HG03097 (cell line): ENCODE results near the gene MTUS2.

Experiments used
- ATAC-seq: cut with Tn5 transposase; IDR thresholded peaks from one replicate; pipeline ENCODE4 v1.9.1; 2021; ENCODE audit not compliant: unreplicated experiment, low FRiP score

MTUS2 gene

GRCh38 chr13:29513002-29513980 is 693.2 kb downstream of the MTUS2 start:
- no peak for ATAC-seq

DNA sequence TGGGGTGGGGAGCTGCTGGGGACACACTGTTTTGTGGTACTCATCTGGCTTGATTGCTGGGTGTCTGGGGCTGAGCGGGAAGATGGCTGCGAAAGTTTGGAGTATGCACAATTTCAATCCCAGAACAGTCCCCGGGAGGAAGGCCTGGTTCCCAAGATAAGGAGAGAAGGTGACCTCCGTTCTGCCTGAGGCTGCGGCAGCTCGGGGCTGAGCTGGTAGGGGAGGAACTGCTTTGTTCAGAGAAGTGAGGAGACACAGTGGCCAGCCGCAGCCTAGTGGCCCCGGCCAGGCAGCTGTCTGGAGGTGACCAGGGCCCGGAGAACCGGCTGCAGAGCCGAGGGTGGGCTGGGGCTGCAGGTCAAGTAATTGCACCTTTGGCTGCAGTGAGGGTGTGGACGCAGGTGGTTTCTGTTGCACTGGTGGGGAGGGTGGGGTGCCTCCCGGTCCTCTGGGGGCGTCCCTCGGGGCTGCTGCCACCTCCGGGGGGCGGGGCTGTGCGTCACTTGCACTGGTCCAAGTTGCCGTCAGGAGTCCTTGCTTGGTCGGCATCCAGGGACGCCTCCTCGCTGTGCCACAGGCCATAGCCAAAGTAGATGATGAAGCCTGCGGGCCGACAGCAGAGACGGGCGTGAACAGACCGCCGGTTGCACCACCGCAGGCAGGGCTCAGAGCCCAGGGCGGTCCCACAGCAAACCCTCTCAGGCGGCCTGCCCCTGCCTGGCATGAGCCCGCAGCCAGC is 694.0 kb downstream of the MTUS2 start:
- no peak for ATAC-seq

GRCh38 chr13:29514720-29515310 is 694.7 kb downstream of the MTUS2 start:
- no peak for ATAC-seq

- ATAC-seq: no peak
These were observed 695.2 kb downstream of the MTUS2 start for GRCh38 chr13:29515372-29515771.

- ATAC-seq: no peak
These were observed 695.9 kb downstream of the MTUS2 start for GRCh38 chr13:29516012-29516411.

- ATAC-seq: no peak
These were observed 696.7 kb downstream of the MTUS2 start for GRCh38 chr13:29516880-29517279.

DNA sequence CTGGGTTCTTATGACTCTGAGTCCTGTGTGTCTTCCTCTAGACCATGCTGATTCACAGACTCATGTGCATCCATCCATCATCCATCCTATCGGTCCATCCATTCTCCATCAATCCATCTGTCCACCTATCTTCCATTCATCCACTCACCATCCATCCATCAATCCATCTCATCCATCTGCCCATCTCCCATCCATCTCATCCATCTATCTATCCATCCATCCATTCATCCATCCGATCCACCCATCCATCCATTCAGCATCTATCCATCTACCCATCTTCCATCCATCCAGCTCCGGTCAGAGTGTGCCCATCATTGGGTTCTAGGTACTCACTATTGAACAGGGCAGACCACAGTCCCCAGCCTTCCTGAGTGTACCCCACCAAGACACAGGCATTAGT is 699.8 kb downstream of the MTUS2 start:
- ATAC-seq: no peak

GRCh38 chr13:29520671-29521070 is 700.5 kb downstream of the MTUS2 start:
- no peak for ATAC-seq

DNA sequence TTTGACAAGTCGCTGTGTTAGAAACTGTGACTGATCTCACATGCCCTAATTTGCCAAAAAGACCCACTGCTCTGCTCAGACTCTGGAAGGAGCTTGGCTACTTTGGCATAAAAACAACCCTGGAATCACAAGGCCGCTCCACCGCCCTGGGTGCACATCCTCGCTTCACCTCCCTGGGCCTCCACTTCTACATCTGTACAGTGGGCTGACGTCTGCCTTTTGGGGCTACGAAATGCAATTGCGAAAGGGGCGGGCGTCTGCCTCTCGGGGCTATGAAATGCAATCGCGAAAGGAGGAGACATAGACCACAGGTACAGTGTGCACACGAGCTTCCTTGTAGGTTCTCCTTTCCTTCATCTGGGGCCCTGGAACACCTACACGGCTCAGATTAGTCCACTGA is 701.2 kb downstream of the MTUS2 start:
- ATAC-seq: no peak

DNA sequence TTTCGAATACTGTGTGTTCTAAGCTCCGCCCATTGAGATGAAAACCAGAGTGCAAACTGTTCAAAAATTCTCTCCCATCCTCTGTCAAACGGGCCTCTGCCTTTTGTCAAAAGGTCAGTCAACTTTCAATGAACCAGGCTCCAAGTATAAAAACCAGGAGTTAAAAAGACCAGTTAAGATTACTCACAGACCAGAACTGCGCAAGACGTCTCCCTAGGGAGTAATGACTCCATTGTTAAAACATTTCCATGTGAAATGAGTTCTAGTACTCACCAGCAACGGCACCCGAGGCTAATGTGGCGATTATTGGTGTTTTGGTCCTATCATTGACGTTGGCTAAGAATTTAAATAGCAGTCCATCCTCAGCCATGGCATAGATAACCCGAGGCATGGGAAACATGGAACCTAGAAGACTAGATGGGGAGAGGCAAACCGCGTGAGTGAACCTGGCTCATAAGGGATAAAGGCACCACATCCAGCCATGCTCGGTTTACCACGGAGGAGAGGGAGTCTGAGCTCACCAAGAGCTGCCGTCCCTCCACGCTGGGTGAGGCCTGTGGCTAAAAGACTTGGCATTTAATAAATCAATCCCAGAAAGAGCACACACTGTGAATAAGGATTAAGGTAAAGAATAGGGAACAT is 702.0 kb downstream of the MTUS2 start:
- no peak for ATAC-seq

- no peak for ATAC-seq
These were observed 703.2 kb downstream of the MTUS2 start for GRCh38 chr13:29523199-29523961.

DNA sequence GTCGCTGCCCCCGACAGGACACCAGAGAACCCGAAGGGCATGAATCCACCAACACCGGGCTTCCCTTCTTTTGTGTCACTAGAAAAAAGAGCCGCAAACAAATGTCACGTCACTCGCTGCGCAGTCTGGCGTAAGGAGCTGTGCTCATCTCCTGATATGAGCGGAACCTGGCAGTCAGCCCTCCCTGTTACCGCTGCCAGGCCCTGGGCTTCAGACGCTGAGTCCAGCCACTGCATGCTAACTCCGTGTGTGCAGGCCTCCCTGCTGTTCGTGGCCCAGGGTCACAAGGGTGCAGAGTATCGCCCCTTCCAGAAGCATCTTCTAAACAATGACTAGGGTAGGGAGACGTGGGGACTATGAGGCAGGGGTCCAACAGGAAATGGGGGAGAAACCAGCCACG is 704.0 kb downstream of the MTUS2 start:
- no peak for ATAC-seq

DNA sequence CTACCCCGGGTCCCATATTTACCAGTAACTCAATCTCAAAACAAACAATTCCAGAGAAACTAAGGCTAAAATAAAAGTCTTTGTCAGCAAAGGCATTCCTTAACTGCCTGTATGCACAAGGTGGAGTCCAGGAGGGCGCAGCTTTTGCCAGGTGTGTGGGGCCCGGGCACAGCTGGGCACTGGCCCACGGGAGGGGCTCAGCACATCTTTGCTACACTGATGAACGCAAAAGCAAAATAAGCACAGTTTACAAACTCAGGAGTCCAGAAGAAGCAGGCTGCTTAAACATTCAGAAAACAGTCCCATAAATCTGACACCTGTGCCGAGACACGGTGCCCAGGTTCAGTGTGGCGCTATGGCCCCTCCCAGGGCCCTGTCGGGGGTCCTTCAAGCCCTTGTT is 704.5 kb downstream of the MTUS2 start:
- ATAC-seq: no peak

DNA sequence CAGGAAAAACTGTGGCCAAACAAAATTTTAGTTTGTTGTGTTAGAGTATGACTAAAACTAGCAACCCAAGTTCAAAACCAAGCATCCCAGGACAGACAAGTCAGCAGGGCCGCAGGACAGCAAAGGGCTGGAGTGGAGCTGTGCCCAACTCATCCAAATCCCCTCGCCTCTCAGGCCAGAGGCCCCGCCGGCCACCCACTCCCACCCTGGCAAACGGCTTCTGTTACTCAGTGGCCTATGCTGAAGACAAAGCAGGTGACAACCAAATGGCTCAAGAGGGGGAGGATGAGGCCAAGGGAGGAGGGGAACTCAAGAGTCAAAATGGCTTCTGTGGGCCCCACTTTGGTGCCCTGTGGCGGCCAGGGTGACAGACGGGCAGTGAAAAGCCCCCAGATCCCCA is 705.6 kb downstream of the MTUS2 start:
- no peak for ATAC-seq

DNA sequence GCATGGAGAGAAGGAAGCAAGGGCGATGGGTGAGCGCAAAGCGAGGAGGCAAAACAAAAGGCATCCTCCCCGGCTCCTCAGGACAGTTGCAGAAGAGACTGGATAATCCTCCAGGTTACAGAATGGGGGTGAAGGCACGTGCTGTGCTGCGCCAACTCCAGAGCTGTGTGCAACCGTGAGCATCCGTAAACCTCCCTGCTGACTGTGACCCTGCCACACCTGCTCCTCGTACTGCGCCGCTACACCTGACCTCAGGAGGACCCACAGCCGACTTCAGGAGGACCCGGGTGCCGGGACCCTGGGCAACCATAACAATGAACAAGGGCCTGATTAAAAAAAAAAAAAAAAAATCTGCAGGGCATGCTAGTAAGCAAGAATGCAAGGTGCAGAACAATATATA is 706.6 kb downstream of the MTUS2 start:
- no peak for ATAC-seq

GRCh38 chr13:29527511-29527910 is 707.4 kb downstream of the MTUS2 start:
- no peak for ATAC-seq

- no peak for ATAC-seq
These were observed 707.8 kb downstream of the MTUS2 start for GRCh38 chr13:29527916-29528315.

- ATAC-seq: no peak
These were observed 709.6 kb downstream of the MTUS2 start for GRCh38 chr13:29529754-29530153.

DNA sequence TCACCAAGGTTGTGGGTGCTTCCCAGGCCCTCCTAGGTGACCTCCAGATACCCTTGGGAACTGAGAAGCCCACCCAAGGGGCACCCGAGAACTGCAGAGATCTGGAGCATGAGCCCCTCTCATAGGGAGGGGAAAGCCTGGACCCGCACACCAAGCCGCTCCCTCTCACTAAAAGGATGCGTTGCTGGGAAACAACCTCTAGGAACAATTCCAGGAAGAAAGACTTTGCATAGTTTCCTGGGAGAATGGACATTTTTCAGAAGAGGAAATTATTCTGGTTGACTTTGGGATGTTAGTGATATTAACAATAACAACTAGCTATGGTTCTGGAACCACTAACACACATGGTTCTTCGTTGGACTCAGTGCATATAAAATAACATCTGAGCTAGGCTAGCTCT is 710.8 kb downstream of the MTUS2 start:
- ATAC-seq: no peak

- ATAC-seq: no peak
These were observed 712.0 kb downstream of the MTUS2 start for GRCh38 chr13:29532116-29532515.
